ENCODE results near the gene C20orf144.
"Not testable (repeated sequence)": the region's sequence is repeated elsewhere in the genome, so short reads cannot be mapped to it uniquely, and the experiment has no call there.

Gene C20orf144

GRCh38 chr20:33697129-33697528 lies 35.0 kb downstream of the C20orf144 start:
- DNase-seq = no peak

DNA sequence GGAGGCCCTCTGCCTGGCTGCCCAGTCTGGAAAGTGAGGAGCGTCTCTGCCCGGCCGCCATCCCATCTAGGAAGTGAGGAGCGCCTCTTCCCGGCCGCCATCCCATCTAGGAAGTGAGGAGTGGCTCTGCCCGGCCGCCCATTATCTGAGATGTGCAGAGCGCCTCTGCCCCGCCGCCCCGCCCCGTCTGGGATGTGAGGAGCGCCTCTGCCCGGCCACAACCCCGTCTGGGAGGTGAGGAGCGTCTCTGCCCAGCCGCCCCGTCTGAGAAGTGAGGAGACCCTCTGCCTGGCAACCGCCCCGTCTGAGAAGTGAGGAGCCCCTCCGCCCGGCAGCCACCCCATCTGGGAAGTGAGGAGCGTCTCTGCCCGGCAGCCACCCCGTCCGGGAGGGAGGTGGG lies 36.8 kb downstream of the C20orf144 start:
- not testable (repeated sequence) for DNase-seq

GRCh38 chr20:33700696-33701441 lies 38.7 kb downstream of the C20orf144 start:
- not testable (repeated sequence) for DNase-seq

GRCh38 chr20:33701629-33702450 lies 39.7 kb downstream of the C20orf144 start:
- DNase-seq = no peak

DNA sequence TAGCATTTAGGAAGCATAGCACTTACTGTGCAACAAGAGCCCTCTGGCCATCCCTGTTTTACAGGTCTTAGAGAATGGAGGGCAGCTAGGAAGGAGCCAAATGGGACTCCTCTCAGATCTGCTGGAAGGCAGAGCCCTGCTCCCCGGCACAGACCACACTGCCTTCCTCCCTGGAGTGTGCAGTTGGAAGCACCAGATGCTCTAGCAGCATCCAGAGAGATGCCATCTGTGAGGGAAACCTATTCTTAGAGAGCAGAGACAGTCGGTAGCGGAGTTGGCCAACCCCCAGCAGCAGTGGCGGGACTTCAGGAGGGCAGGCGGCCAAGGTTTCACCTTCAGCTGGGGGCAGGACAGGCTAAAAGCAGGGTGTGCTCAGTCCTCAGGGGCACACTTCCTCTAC lies 40.7 kb downstream of the C20orf144 start:
- DNase-seq = no peak

DNA sequence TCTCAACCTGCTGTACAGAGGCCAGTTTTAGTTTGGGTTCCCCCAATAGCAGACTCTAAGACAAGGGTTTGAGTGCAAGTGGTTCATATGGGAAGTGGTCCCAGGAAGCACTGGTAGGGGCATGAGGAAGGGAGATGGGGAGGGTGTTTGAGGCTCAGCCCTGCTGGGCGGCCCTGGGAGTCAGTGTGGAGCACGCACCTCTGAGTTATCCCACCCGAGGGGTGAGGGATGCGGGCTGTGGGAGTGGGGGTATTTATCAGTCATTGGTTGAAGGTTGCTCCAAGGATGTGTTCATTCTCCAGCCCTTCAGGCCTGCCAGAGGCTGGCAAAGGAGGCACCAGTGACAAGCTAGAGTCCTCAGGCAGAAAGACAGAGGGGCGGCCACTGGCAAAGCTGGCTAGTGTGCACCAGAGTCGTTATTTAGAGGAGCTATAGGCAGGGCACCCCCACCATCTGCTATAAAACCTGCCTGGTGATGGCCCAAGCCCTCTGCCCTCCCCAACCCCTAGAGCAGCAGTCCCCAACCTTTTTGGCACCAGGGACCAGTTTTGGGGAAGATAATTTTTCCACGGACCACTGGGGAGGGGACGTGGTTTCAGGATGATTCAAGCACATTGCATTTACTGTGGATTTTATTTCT lies 41.5 kb downstream of the C20orf144 start:
- DNase-seq = no peak

GRCh38 chr20:33704197-33704924 lies 42.2 kb downstream of the C20orf144 start:
- no peak for DNase-seq

DNA sequence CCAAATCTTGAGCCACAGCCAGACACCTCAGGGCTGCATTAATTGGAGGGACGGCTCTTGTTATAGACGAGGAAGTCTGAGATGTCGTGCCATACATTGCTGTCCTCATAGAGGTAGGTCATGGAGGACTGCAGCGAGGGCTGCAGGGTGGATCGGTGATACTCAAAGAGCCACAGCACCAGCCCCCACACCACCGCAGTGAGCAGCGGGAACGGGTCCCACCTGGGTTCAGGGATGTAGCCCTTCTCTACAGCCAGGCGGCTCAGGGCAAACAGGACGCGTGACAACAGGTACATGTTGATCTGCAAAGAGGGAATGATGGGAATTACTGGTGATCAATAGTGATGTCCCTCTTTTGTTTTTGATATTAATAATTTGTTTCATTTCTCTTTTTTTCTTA lies 45.5 kb downstream of the C20orf144 start:
- no peak for DNase-seq

DNA sequence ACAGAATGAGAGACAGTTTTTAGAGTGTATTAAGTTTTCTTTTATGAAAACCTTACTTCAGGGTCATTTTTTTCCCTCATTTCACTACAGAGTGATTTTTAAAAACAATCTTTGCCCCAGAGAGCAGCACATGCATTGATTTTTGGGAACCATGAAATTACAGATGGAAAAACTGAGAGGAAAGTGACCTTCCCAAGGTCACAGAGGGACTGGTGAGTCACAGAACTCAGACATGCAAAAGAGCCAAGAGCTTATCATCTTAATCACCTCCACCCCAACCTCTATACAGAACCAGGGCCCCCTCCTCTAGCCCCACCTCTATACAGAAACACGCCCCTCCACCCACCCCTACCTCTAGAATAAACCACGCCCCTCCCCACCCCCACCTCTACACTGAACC lies 47.3 kb downstream of the C20orf144 start:
- no peak for DNase-seq

DNA sequence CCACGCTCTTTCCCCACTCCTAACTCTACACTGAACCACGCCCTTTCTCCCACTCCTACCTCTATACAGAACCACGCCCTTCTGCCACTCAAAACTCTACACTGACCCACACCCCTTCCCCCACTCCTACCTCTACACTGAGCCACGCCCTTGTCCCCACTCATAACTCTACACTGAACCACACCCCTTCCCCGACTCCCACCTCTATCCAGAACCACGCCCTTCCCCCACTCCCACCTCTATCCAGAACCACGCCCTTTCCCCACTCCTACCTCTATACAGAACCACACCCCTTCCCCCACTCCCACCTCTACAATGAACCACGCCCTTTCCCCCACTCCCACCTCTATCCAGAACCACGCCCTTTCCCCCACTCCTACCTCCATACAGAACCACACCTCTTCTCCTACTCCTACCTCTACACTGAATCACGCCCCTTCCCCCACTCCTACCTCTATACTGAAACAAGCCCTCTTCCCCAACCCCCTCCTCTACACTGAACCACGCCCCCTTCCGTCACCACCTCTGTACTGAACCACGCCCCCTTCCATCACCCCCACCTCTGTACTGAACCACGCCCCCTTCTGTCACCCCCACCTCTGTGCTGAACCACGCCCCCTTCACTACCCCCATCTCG lies 47.9 kb downstream of the C20orf144 start:
- no peak for DNase-seq

DNA sequence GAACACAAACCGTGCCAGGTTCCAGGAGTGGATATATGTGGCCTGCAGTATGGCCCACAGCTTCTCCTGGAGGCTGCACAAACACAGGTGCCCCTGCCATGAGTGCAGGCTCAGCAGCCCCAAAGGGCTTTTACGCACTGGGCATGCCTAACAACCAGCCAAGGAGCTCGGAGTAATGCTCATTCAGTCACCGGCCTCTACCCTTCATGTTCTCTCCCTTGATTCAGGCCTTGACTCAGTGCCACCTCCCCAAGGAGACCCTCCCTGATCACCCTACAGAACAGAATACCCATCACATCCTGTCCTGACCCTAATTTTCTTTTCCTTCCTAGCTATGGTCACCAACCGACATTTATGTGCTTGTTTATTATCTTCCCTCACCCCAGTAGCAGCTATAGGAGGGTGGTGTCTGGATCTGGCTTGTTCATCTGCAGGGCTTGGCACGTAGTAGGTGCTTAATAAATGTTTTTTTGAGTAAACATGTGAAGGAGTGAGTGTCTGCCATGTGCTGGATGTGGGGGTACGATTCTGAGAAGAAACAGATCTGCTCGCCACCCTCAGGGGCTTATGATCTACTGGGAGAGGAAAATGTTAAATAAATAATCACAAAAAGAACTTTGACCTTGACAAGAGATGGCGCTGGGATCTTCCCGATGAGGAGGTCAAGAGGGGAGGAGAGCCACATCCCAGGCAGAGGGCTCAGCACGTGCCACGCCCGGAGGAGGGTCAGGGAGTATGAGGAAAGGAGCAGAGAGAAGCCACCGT lies 48.7 kb downstream of the C20orf144 start:
- DNase-seq = no peak

GRCh38 chr20:33711446-33711738 lies 49.3 kb downstream of the C20orf144 start:
- no peak for DNase-seq
